GM19238 (cell line): Measurements from ENCODE around the gene SLC25A45.
"Not testable (repeated sequence)": the region's sequence is repeated elsewhere in the genome, so short reads cannot be mapped to it uniquely, and the experiment has no call there.

Source experiments
- DNase-seq: peaks from one replicate; pipeline ENCODE4 v3.0.0; 2011; ENCODE audit warnings: low spot score; ENCODE audit not compliant: insufficient read length

Gene SLC25A45

DNA sequence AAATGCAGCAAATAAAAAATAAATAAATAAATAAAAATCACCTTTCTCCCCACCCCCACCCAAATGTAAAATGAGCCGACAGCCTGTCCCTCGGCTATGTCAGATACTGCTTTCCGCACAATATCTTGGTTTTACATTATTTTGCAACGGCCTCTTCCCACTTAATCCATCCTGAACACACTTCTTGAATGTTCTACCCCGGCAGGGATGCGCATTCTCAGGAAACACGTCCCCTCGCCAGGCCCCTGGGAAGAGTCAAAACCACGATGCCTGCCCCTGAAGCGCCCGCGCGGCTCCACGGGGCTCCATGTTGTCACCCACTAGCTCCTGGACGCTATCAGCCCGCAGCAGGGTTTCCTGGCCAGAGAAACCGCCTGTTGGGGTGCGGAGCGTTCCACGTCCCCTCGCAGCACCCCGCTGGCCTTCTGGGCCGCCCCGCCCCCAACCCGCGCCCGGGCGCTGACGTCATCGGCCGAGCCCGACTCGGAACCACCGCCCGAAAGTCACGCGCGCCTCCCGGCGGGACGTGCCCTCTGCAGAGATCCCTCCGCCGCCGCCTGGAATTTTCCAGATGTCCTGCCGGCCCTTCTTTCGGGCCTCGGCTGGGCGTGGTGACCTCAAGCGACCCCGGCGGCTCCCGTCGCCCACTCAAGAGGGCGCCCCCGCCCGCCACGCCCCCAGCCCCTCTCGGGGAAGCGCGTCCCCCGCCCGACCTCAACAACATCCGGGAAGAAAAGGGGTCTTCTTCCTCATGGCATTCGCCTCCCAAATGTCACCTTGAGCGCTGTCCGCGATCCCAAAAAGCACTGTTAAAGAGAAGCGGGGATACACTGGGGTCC is 39.6 kb upstream of the SLC25A45 start:
- peak; percentile 31 for DNase-seq

DNA sequence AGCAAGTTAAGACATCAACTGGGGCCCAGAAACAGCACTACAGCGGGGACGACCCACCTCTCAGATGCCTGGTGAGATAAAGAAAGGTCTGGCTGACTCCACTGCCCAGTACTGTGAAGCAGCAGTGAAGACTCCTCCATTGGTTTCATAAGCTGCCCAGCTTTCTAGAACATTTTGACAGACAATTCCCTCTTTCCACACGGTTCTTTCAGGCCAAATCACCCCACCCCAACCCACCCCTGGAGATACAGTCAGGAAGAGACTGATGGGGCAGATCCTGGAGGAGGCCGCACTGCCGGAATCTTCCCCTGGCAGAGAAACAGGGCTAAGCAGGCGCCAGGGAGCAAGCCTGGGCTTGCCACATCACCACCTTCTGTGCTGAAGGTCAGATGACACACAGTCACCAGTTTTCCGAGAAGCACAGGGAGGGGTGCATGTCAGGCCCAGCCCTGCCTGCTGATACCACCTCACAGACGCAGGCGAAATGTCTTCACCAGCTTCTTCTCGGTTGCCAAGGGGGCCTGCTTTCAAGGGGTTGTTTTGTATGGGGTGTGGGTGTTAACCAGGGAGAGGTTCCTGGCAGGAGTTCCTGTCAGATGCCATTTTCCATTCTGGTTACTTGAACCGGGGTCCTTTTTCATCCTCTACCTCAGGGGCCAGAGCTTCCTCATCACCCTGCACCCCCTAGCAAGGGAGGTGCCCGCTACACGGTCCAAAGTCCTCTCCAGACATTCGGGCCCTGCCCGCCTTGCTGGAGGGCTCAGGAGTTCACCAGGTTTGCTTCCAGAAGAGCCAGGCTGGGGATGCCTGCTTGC is 38.7 kb upstream of the SLC25A45 start:
- no peak for DNase-seq

DNA sequence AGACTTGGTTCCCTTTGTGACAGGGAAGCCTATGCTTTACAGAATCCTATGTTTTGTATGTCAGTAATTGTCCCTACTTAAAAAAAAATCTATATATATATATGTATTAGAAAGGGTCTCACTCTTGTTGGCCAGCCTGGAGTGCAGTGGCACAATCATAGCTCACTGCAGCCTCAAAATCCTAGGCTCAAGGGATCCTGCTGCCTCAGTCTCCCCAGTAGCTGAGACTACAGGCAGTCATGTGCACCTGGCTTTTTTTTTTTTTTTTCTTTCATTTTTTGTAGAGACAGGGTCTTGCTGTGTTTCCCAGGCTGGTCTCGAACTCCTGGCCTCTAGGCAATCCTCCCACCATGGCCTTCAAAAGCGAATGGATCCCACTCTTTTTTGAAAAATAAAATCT is 38.1 kb upstream of the SLC25A45 start:
- no peak for DNase-seq

DNA sequence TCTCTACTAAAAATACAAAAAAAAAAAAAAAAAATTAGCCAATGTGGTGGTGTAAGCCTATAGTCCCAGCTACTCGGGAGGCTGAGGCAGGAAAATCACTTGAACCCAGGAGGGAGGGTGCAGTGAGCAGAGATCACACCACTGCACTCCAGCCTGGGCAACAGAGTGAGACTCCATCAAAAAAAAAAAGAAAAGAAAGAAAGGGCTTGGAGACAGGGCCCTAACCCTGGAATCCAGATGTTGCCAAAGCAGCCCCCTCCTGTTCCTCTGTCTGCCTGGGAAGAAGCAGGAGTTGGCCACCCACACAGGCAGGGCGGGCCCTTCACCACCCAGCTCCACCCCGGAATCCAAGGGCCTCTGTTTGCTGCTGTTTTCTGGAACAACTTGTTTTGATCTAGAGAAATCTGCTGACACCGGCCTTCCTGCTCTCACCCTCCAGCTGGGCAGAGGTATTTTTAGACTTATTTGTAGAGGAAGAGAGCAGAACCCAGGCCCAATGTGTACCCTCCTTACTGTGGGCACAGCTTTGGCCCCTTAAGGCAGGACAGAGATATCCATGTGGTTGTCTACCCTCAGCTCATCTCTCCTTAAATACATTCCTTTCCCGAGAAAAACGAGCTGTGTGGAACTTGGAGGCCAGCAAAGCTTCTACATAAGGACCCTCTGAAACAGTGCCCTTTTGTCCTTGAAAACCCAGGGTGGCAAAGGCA is 37.5 kb upstream of the SLC25A45 start:
- DNase-seq: no peak

DNA sequence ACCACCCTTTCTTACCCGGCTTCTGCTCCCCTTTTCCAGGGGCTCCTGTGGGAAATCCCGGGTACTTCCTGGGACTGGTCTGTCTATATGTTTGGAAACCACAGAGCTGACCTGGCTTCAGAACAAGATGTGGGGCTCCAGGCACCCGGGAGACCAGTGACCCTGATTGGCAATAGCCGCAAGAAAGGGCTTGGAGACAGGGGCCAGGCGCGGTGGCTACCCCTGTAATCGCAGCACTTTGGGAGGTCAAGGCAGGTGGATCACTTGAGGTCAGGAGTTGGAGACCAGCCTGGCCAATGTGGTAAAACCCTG is 37.0 kb upstream of the SLC25A45 start:
- no peak for DNase-seq

DNA sequence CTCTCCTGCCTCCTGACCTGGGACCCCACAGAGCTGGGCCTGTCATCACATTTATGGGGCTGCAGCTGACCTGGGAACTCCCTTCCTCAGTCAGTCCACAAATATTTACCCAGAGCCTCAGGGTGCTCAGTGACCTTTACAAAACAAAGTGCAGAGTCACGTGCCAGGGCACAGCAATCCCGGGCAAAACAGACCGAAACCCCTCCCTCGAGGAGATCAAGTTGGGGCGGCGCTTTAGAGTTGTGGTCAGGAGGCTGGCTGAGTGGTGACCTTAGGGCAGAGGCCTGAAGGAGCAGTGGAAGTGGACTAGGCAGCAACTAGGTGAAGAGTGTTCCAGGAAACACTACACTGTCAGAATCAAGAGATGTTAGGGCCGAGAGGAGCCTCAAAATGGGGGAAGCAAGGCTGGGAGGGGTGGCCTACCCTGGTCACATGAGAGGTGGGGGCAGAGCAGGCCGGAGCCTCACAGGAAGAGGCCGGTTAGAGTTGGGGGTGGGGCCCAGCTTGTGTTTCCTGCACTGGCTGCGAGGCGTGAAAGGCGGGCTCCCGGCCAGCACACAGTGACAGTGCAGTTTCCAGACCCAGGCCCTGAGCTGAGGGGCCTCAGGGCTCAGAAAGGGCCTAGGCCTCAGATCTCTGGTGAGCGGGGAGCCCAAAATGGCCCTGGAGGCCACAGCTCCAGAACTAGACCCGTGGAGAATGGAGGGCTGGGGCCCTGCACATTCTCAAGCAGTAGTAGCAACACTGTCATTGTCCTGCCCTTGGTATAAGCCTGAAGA is 36.4 kb upstream of the SLC25A45 start:
- DNase-seq: peak; percentile 91

DNA sequence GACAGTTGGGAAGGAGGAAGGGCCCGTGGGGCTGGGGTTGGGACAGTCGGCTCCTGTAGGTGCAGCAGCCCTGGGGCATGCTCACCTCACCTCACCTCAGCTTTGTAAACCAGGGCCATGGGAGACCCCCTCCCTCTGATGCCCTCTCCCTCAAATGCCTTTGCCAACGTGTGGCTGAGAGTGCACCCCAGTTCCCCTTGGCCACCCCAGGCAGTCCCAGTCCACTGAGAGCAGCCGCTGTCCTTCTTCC is 35.9 kb upstream of the SLC25A45 start:
- DNase-seq: no peak

DNA sequence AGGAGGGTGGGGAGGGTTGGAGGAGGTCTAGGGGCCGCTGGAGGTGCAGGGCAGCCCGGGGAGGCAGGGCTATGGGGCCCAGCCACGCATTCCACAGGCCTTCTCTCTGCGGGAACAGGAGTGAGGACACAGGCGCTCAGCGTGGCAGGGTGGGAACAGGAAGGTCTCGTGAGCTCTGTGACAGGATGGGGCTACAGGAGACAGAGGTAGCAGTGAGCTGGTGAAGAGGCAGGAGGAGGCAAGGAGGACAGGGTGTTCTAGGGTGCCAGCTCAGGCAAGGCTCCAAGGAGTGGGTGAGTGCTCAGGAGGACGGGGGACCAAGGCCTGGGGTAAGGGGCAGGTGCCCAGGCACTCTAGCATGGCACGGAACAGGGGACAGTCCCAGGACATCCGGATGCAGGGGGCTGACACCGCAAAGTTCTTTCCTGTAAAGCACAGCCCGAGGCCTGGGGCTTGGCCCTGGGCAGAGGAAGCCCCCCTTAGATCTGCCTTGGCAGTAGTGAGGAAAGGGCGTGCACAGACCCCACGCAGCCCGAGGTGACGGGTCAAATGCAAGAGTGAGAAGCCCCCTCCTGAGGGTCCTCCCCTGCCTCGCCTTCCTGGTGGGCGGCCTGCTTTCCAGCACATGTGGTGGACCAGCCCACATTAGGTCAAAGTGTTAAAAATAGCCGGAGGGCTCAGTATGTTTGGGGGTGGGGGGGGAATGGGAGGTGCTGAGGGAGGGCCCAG is 35.4 kb upstream of the SLC25A45 start:
- no peak for DNase-seq

DNA sequence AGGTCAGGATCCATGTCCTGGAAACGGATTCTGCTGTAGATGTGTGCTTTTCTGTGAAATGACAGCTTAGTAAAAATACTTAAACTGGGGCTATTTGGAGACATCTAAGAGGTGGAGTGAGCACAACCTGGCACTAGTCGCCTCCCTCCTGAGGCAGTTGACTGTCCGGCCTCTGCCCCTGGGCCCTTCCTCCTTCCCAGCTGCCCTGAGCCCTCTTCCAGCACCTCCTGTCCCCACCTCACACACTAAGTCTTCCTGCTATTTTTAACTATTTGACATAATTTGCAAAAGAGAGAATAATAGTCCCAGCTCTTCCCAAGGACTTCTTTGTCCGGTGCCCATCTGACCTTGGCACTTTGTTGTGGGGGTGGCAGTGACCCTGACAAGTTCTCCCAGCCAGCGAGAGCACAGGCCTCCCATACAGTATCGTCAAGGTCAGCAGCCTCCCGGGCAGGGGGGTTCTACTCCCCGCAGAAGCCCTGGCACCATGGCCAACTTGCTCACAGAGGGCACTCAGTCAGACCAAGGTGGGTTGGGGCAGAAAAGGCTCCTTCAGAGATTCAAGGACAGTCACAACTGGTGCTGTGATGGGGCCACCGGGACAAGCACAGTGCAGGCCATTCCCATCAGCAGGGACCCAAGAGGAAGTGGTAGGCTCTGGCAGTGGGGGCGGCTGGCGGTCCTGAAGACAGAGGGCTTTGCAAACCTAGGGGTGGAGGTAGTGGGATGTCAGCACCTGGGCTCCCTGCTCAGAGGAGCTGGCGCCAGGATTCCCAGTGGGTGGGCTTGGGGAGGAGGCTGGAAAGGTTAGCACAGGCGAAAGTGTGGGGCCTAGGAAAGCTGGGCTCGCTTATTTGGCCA is 34.6 kb upstream of the SLC25A45 start:
- DNase-seq: no peak

DNA sequence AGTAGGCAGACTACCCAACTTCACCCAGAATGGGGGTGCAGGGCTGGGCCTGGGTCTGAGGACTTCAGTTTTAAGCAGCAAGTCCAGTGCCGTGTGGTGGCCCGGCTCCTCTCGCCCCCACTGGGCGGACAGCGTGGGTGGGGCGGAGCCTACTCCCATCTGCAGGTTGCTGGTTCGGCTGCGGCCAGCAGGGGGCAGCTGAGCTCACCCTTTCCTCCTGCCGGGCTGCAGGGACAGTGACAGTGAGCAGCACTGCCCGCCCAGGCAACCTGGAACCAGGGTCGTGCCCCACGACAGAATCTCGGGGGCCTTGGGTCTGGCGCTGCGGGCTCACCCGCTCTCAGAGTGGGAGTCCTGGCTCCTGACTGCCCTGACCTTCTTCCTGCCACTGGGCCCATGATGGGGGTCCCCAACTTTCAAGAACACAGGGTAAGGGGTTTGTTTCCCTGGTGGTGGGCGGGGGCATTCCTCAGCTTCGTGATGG is 33.9 kb upstream of the SLC25A45 start:
- peak; percentile 93 for DNase-seq

DNA sequence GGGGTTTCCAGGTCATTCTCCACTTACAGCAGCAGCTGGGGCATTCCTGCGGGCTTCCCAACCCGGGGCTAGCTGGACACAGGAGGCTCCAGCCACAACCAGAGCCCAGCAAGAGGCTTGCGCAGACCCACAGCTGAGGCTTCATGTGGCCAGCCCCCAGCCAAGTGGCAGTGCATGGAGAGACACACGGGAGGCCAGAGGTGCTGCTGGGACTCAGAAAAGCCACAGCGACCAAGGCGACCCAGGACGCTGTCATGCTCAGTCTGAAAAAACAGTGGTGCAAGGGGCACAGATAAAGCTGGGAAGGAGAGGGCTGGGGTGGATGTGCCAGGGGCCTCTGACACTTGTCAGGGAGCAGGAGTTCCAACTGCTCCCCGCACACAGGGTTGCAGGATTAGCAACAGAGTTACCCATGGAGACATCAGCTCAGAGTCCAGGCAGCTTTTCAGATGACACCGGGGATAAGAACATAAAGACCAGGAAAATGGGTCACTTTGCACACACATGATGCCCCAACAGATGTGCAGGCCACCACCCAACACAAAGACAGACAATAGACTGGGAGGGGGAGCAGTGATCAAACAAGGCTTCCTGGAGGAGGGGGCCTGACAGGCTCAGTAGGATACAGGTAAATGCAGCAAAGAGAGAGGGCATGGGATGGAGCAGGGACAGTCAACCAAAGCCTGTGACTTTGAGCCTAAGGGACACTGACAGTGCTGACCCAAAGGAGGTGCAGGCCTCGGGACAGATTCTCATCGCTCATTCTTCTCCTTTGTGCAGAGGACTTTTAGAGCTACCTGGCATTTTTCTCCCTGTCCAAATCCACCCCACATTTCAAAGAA is 33.3 kb upstream of the SLC25A45 start:
- DNase-seq: no peak

DNA sequence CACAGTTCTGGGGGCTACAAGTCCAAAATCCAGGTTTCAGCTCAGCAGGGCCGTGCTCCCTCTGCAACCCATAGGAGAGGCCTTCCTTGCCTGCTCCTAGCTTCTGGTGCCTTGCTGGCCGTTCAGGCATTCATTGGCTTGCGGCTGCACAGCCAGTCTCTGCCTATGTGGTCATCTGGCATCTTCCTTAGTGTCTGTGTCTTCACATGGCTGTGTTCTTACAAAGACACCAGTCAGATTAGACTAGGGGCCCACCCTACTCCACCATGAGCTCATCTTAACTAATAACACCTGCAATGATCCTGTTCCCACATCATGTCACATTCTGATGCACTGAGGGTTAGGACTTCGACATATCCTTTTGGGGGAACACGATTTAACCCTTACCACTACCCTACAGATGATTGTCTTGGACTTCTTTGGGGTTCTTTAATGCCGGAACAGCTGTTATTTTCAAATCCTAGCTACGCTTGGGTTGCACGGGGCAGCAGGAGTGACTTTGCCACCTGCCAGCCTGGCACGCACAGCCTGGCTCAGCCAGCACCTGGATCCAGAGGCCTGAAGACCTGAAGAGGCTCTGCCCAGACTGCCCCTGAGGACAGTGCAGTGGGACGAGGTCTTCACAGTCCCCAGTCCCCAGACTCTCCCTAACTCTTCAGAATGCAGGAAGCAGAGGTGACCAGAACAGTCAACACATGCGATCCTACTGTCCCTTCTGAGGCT is 32.5 kb upstream of the SLC25A45 start:
- DNase-seq: no peak

DNA sequence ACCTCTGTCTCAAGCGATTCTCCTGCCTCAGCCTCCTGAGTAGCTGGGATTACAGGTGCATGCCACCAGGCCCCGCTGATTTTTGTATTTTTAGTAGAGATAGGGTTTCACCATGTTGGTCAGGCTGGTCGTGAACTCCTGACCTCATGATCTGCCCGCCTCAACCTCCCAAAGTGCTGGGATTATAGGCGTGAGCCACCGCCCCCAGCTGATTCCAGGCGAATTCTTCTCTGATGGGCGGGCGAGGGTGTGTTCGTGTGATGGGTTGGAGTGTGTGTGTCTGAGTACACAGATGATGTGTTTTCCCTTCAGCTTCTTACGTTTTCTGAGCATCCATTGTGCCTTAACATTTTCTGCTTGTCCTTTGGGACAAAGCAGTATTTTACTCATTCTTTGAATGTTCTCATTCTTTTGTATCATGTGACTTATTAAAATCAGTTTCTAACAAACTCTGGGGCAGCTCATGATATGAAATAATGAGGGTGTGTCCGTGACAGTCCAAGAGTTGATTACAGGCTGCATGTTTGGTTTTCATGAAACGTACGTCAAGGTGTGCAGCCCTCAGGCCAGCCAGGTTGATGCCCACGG is 30.7 kb upstream of the SLC25A45 start:
- DNase-seq: not testable (repeated sequence)

DNA sequence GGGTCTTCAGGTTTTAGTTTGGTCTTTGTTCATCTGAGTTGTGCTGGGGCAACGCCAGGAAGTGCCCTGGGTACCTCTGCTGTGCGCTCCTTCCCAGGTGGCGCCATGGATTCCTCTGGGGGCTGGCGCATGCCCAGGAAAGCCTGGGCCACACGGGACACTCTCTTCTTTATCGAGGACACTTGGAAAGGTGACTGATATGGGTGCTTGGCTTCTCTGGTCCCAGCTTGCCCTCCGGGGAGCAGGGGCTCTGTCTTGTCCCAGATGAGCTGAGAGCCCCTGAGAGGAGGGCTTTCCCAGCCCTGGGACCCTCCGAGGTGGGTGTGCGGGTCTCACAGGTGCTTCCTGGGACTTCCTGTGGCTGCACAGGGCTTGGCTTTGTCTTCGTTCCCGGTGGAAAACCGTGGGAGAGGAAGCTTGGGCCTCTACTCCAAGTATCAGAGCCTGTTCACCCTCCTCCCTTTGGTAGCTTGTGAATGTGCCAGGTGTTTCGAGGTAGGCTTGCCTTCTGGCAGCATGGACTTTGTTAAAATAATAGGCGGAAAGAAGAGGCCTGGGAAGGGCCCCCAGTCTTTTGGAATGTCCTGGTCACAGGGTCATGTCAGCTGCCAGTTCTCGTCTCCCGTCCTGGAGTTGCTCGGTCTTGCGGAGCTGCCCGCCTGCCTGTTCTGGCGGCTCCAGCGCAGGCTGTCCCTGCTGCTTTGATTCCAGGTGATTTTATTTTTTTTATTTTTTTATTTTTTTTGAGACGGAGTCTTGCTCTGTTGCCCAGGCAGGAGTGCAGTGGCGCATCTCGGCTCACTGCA is 30.0 kb upstream of the SLC25A45 start:
- no peak for DNase-seq

DNA sequence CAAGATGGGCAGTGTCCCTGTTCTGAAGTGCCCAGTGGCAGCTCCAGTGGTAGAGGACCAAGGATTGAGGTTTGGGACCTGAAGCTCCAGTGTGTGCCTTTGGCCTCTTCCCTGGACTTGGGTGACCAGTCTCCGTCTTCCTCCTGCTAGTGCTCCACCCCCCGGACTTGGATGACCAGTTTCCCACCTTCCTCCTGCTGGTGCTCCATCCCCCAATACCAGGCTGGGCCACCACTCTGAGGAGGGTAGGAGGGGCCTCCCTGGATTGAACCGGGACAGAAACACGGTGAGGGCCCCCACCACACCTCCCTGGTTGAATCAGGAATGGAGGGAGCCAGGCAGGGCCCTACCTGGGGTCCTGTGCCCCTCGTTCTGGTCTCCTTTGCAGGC is 29.2 kb upstream of the SLC25A45 start:
- DNase-seq: no peak

DNA sequence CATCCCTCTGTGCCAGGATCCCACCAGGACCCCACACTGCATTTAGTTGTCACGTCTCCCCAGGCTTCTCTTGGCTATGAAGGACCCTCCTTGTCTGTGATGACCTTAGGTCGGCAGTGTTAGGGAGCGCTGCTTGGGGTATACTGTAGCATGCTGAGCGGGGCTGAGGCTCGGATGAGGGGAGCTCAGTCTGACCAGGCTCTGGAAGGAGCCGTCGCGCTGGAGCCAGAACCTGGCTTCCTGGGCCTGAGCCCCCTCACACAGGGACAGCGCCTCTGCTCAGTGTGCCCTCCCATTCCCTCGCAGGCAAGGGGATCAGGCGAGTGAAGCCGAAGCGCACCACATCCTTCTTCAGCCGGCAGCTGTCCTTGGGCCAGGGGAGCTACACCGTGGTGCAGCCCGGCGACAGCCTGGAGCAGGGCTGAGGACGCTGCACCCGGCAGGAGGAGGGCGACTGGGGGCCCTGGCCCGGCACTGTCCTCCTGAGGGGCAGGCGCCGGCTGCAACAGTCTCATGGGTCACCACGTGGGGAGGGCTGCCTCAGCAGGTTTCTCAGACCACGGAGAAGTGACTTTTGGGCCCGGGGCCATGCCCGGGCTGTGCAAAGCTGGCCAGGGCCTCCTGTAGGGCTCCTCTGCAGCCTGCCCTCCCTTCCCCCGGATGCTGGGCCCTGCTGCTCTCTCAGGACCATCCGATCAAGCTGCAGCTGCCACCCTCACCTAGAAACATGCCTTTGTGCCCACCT is 28.7 kb upstream of the SLC25A45 start:
- no peak for DNase-seq
